AG08396 (cell line): ENCODE measurements around the gene BEST4.
"Not testable (repeated sequence)": the region's sequence is repeated elsewhere in the genome, so short reads cannot be mapped to it uniquely, and the experiment has no call there.

ENCODE experiments used
- DNase-seq: peaks from one replicate; pipeline ENCODE4 v3.0.0; 2012; ENCODE audit warnings: low spot score, mixed read lengths

BEST4 gene

DNA sequence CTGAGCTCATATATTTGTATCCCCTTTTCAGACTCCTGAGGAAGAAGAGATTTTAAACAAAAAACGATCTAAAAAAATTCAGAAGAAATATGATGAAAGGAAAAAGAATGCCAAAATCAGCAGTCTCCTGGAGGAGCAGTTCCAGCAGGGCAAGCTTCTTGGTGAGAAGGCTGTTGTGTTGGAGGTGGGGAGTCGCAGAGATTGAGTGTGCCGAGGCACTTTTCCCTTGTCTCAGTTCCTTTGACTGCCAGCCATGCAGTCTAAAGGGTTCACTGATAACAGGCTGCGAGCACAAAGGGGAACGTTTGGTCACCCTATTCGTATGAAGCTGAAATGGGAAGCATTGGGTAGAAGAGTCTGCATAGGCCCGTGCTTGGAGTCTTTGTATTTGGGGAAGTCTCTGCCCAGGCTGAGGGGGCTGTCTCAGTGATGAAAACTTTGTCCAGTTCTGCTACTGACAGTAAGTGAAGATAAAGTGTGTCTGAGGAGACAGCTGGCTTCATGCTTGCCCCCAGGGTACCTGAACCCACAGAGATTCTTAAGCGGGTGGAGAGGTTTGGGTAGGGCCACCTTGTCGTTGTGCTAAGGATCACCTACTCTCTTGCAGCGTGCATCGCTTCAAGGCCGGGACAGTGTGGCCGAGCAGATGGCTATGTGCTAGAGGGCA lies 9.9 kb downstream of the BEST4 start:
- DNase-seq = no peak

DNA sequence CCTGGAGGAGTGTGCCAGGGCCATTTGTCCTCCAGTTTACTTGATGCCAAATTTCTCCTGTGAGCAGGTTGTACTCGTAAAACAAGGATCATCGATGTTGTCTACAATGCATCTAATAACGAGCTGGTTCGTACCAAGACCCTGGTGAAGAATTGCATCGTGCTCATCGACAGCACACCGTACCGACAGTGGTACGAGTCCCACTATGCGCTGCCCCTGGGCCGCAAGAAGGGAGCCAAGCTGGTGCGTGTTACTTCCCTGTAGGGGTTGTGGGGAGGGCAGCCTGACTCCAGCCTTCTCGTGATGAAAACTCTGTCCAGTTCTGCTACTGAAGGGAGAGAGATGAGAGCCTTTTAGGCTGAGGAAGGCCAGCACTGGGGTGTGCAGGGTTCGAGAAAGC lies 10.4 kb downstream of the BEST4 start:
- no peak for DNase-seq

DNA sequence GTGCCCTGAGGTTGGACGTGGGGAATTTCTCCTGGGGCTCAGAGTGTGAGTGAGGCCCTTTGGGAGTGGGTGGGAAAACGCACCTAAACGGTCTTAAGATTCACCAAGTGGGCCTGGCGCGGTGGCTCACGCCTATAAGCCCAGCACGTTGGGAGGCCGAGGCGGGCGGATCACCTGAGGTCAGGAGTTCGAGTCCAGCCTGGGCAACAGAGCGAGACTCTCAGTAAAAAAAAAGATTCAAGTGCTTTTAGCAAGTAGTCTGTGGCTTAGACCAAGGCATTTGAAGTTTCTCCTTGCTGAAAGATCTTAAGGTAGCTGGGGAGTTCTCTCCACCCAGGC lies 11.3 kb downstream of the BEST4 start:
- no peak for DNase-seq

DNA sequence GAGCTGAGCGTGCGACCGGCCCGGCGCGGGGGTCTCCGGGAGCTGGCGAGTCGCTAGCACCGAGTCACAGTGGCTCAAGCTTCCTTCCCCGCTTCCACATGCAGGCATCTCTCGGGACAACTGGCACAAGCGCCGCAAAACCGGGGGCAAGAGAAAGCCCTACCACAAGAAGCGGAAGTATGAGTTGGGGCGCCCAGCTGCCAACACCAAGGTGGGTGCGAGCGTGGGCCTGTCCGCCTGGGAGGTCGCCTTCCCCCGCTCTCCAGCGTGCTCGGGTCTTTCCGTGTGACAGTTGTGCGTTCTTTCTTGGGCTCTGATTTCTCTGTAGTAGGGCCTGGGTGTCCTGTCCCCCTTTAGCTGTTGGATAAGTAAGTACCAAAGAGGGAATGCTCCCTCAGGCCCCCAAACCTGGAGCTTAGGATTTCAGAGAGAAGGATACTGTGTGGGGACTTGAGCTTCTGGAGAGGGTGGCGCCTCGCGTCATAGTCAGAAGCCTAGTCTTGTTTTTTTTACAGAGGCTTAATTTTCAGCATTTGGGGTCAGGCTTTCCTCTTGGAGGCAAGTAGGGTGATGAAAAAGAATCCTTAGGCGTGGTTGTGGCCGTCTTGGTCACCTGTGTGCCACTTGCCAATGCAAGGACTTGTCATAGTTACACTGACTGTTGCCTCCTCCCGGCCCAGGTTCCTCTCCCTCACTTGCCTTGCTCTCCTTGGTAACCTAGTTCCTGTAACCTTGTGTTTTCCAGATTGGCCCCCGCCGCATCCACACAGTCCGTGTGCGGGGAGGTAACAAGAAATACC lies 11.8 kb downstream of the BEST4 start:
- no peak for DNase-seq

DNA sequence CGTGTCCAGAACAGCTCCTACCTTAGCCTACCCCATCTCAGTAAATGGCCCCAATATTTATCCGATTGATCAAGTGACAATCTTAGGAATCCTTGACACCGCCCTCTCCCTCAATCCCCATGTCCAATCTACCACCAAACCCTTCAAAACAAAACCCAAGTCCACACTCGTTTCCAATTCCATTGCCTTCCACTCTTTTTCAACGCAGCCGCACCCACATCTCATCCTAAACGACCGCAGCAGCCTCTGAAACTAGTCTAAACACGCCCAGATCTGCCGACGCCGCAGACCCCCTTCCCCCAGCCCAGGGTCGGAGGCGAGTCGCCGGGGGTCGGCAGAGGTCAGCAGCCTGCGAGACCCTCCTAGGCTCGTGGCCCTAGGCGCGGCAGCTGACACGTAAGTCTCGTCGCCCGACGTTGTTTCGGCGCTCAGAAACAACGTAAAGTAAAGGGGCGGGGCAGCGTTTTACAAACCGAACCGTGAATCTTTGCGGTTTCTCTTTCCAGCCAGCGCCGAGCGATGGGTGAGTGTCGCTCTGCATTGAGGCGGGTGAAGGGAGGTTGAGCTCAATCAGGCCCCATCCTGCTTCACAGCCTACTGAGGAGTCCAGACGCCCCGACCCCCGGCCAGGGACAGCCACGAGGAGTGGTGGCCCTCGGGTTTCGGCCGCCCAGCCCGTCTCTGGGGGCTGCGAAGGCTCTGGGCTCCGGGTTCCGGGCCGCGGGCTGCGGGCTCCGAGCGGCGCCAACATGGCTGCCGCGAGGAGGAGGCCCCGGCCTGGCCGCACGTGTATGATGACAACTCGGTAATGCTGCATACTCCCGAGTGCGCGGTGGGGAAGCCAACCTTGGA lies 12.7 kb downstream of the BEST4 start, which contains the start of gene RPS8:
Gene RPS8 (plus strand): TSS at position 463 of the 852 bp plus-strand sequence. CDS start 57 bp downstream, at position 520.
- peak; percentile 90 for DNase-seq

DNA sequence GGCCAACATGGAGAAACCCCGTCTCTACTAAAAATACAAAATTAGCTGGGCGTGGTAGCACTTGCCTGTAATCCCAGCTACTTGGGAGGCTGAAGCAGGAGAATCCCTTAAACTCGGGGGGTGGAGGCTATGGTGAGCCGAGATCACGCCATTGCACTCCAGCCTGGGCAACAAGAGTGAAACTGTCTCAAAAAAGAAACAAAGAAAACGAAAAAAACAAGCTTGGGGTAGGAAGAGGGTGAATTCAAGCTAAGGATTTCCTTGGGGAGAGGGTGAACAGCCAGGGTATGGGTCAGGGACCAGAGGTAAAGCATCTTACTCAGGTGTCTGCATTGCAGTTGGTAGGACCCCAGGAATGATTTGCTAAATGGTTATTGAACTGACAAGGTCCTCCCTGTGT lies 21.5 kb downstream of the BEST4 start:
- DNase-seq = not testable (repeated sequence)

DNA sequence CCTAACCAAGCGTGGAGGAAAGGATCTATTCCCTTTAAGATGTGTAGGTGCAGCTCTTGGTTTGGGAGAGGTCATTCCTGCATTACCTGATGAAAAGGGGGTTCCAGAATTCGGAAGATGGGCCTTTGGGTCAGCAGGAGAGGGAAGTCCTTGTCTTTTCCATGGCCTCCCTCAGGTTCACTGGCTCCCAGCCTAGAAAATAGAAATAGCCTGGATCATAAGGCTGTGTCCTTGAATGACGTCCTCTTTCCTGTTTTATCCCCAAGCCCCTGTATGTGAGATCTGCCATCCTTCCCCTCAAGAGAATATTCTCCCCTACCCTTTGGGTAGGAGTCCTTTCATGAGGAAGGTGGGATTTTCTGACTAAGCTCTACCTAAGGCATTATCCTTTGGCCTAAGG lies 27.1 kb downstream of the BEST4 start:
- DNase-seq = no peak

DNA sequence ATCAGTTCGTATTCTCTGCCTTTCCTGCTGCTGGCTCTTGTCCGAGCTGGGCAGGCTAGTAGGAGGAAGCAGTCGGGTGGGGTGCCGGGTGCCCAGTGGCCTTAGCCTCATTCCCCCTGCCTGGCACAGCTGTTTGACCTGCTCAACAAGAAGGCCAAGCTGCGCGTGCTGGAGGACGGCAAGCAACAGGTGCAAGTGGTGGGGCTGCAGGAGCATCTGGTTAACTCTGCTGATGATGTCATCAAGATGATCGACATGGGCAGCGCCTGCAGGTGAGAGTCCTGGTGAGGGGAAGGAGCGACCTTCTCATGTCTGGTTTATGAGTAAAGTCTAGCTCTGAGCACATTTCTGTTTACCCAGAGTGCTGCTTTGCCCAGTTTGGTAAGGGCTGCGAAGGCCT lies 28.9 kb downstream of the BEST4 start:
- DNase-seq = no peak

DNA sequence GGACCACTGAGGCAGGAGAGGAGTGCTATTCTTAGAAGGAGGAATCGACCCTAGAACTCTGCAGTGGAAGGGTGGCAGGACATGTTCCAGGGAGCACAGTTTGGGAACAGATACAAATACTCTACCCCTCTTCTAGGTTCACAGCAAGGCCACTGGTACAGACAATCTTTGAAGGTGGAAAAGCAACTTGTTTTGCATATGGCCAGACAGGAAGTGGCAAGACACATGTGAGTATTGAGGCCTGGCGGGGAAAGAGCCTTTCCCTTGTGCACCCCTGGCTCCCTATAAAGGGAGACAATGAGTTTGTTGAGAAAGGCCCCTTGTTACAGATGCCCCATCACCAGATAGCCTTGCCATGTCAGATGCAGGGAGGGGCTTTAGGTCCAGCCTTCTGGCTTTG lies 30.6 kb downstream of the BEST4 start:
- no peak for DNase-seq

DNA sequence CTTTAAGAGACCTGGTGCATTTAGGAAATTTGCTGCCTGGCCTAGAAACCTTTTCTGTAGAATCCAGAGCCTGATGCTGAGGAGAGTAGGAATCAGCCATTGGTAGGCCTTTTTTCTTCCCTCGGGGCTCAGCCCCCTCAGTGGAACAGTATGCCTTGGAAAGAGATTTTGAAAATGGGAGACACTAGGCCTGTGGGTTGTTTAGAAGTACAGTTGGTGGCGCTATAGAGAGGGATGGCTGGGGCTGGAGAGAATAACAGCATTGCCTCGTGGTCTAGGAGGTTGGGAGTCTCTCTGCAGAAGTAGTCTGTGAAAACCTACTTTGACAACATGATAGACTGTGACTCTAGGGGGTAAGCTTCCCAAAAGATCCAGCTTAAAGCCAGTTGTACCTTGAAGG lies 40.1 kb downstream of the BEST4 start:
- no peak for DNase-seq

DNA sequence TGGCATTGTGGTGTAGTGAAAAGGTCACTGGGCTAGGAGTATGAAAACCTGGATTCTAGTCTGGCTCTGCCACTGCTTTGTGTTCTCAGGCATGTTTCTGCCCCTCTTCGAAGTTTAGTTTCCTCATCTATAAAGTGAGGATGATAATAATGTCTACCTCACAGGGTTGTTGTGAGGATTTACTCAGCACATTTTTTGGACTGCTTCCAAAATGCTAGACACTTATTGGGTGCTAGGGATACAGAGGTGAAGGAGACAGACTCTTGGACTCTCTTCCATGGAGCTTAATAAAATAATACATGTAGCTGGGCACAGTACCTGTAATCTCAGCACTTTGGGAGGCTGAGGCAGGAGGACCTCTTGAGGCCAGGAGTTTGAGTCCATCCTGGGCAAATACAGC lies 44.8 kb downstream of the BEST4 start:
- no peak for DNase-seq

DNA sequence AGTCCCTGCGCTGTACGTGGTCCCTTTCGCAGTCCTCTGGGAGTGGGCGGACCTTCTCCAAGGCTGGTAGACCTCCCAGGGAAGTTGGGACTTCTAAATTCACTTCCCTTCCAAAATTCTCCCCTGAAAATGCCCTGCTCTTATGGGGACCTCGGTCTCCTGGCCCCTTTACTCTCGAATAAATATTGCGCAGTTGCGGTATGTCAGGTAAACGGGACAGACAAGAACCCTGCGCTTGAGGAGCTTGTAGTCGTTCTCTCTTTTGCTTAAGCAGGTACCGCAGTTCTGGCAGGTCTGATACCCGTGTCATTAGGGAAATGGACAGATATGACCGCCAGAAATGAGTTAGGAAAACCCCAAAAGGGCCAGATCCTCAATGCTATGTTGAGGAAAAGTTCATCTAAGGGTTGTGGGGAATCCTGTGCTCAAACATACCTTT lies 47.8 kb downstream of the BEST4 start:
- DNase-seq = no peak

DNA sequence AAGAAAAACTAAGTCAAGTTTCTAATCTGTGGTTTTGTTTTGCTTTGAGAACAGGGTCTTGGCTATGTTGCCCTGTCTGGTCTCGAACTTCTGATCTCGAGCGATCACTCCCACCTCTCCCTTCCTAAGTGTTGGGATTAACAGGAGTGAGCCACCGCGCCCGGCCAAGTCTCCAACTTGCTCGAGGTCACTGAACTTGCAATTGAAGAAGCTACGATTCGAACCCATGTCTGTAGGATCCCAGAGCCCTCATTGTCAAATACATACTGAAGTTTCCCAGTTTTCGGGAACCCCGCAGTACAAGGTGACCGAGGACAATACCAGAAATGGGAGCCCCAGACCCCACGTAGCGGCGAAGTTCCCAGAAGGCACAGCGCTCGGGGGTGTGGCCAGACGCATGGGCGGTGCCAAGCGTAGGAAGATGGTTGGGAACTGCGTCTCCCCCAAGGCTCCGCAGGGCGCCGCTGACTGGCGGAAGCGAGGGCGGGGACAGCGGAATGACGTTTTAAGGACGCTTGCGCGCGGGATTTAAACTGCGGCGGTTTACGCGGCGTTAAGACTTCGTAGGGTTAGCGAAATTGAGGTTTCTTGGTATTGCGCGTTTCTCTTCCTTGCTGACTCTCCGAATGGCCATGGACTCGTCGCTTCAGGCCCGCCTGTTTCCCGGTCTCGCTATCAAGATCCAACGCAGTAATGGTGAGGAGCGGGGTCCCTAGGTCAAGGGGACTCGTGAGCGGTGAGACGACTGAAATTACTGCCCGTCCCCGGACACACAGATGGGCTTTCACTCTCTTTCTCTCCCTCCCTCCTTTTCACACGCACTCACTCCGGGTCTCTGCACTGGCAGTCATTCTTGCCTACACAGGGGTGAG lies 48.4 kb downstream of the BEST4 start, which contains the start of gene KIF2C:
Gene KIF2C (plus strand): TSS at position 531 of the 872 bp plus-strand sequence. CDS start 96 bp downstream, at position 627.
- peak; percentile 99 for DNase-seq

DNA sequence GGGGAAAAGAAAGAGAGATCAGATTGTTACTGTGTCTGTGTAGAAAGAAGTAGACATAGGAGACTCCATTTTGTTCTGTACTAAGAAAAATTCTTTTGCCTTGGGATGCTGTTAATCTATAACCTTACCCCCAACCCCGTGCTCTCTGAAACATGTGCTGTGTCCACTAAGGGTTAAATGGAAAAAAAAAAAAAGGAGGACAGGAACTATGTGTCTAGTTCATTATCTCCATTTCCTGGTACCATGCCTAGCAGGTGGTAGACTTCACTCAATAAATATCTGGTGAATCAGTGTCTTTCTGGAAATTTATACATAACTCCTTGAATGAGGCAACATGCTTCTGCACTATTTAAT lies 49.0 kb downstream of the BEST4 start:
- DNase-seq = not testable (repeated sequence)

DNA sequence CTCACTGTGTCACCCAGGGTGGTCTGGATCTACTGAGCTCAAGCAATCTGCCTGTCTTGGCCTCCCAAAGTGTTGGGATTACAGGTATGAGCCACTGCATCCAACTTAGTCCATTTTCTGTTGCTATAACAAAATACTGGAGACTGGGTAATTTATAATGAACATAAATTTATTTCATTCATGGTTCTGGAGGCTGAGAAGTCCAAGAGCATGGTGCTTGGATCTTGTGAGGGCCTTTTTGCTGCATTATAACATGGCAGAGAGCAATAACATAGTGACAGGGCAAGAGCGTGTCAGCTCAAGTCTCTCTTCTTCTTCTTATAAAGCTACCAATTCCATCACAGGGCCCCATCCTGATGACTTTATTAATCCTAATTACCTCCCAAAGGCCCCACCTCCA lies 52.0 kb downstream of the BEST4 start:
- no peak for DNase-seq

DNA sequence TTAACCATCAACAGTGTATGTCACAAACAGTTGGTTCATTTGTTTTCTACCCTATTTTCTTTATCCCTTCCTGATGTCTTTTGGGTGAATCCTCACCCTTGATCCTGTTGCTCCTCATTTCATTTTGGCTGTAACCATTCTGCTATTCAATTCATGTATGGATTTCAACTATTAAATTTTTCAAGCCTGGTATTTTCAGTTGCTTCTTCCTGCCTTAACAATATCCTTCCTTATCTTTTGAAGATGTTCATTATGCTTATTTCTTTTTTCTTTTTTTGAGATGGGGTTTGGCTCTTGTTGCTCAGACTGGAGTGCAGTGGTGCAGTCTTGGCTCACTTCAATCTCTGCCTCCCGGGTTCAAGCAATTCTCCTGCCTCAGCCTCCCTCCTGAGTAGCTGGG lies 54.2 kb downstream of the BEST4 start:
- no peak for DNase-seq
